Stomach (tissue), 4 donors: ENCODE data around the gene GEMIN5.

Experiments used
- CTCF ChIP-seq, 7 experiments: fragments of 450-650 bp in 4 of 7; fragments of 200-600 bp in 3 of 7; sonication (generic) in 3 of 7; IDR thresholded peaks; one replicate each; pipeline ENCODE4 v1.5.1; 2016 to 2019; ENCODE audit warnings: antibody characterized with exemption in 7 of 7, control low read depth in 2 of 7, mild to moderate bottlenecking in 1 of 7
- POLR2A ChIP-seq, 4 donors: fragments of 450-650 bp; IDR thresholded peaks; one replicate each; pipeline ENCODE4 v1.6.1; 2016; ENCODE audit warnings: antibody characterized with exemption in 4 of 4, control low read depth in 2 of 4, mild to moderate bottlenecking in 1 of 4, moderate library complexity in 1 of 4
- POLR2AphosphoS5 ChIP-seq, 3 donors: sonication (generic); formaldehyde crosslinking; IDR thresholded peaks; one replicate each; pipeline ENCODE4 v1.6.1; 2016; ENCODE audit warnings: antibody characterized with exemption in 3 of 3

- TF ChIP-seq POLR2A (IDR thresholded peaks at IDR 0.05), result no peak
- TF ChIP-seq CTCF (IDR thresholded peaks at IDR 0.05), result no peak
- TF ChIP-seq POLR2AphosphoS5 (IDR thresholded peaks at IDR 0.05), result no peak
These were observed 2.4 kb upstream of the GEMIN5 start for GRCh38 chr5:154940375-154940771.
